HepG2 (cell line): ENCODE data around the gene MROH2A. TPM values are rescaled to one million over a fixed set of nuclear protein-coding genes. Genes with fewer than 3 reads are reported as not detected.

ENCODE experiments used
- ATAC-seq: fragments of 200-7000 bp; cut with Tn5 transposase; 3 replicates; pipeline ENCODE4 v1.9.1; 2020; ENCODE audit warnings: mild to moderate bottlenecking, moderate library complexity
- BruUV-seq: library from RNA; stranded (reverse); fragments of 400-500 nt; replicated peaks from 2 replicates; lab custom pipeline; 2021; lab: Mats Ljungman, UMichigan
- CTCF ChIA-PET: fragments of 300-600 bp; formaldehyde crosslinking; extraction: SDS; loops from one replicate; lab custom pipeline; 2021; ENCODE audit warnings: low total read pairs, inconsistent platforms, low intra/inter-chr PET ratio; lab: Yijun Ruan, JAX
- POLR2A ChIA-PET: fragments of 350-600 bp; sonication (Branson Sonifier 250); formaldehyde crosslinking; loops from one replicate; lab custom pipeline; 2020; ENCODE audit warnings: antibody characterized with exemption, inconsistent platforms; lab: Yijun Ruan, JAX
- DNase-seq: peaks from one replicate; pipeline ENCODE4 v3.0.0-alpha.2; 2015; ENCODE audit warnings: low spot score
- FAIRE-seq: peaks from 3 replicates; lab custom pipeline; 2011; peaks lifted over from hg19 to GRCh38; lab: Jason Lieb, UNC
- H2AFZ ChIP-seq: one replicate; pipeline ENCODE4 v1.6.1; 2011; ENCODE audit warnings: low read length, inconsistent platforms
- H3K27ac ChIP-seq: fragments of 300-600 bp; 3 replicates; pipeline ENCODE4 v1.8.0; 2011; ENCODE audit warnings: mixed run types, mild to moderate bottlenecking, mixed read lengths, low read length, inconsistent platforms; ENCODE audit not compliant: insufficient read depth; ENCODE audit errors: extremely low read length
- H3K27me3 ChIP-seq, 2 experiments: fragments of 200-600 bp in 1 of 2; 2 replicates in 1 of 2; 3 replicates in 1 of 2; pipeline versions ENCODE4 v1.6.0 to v1.8.0; 2011; ENCODE audit warnings: low read length in 2 of 2, mild to moderate bottlenecking in 2 of 2, moderate library complexity in 2 of 2, inconsistent platforms in 1 of 2; ENCODE audit not compliant: insufficient read depth in 2 of 2, control insufficient read depth in 1 of 2
- H3K36me3 ChIP-seq, 2 experiments: fragments of 200-600 bp in 1 of 2; replicated peaks in 1 of 2; 2 replicates in 1 of 2; 3 replicates in 1 of 2; pipeline versions ENCODE4 v1.5.1 to v1.8.0; 2011; ENCODE audit warnings: low read length in 2 of 2, inconsistent platforms in 1 of 2; ENCODE audit not compliant: insufficient read depth in 2 of 2, control insufficient read depth in 1 of 2
- H3K4me1 ChIP-seq: 2 replicates; pipeline ENCODE4 v1.5.1; 2012; ENCODE audit warnings: low read length, inconsistent platforms; ENCODE audit not compliant: insufficient read depth
- H3K4me2 ChIP-seq: 2 replicates; pipeline ENCODE4 v1.6.0; 2011; ENCODE audit warnings: low read depth, low read length, inconsistent platforms
- H3K4me3 ChIP-seq, 3 experiments: fragments of 200-600 bp in 1 of 3; sonication (generic), shearing (Covaris generic) in 1 of 3; replicated peaks in 1 of 3; 2 replicates each; pipeline ENCODE4 v1.5.1; 2011 to 2016; ENCODE audit warnings: low read length in 3 of 3, inconsistent platforms in 2 of 3, low read depth in 2 of 3, mild to moderate bottlenecking in 2 of 3, control low read depth in 1 of 3, mixed read lengths in 1 of 3; ENCODE audit not compliant: insufficient read depth in 1 of 3
- H3K79me2 ChIP-seq: one replicate; pipeline ENCODE4 v1.6.1; 2011; ENCODE audit warnings: low read length, inconsistent platforms; ENCODE audit not compliant: insufficient read depth
- H3K9ac ChIP-seq: 2 replicates; pipeline ENCODE4 v1.6.0; 2011; ENCODE audit warnings: mild to moderate bottlenecking, low read depth, low read length, inconsistent platforms; ENCODE audit not compliant: insufficient read depth
- H3K9me3 ChIP-seq: 2 replicates; pipeline ENCODE4 v1.5.1; 2012; ENCODE audit warnings: mild to moderate bottlenecking, low read length
- H4K20me1 ChIP-seq: 2 replicates; pipeline ENCODE4 v1.6.0; 2011; ENCODE audit warnings: inconsistent platforms, mild to moderate bottlenecking, low read length, moderate library complexity; ENCODE audit not compliant: insufficient read depth
- ARNT ChIP-seq: fragments of 450-650 bp; IDR thresholded peaks from 2 replicates; pipeline ENCODE4 v1.6.1; 2017
- DR1 ChIP-seq: sonication (generic); formaldehyde crosslinking; IDR thresholded peaks from 2 replicates; pipeline ENCODE4 v1.8.0; 2021; ENCODE audit warnings: mild to moderate bottlenecking, missing genetic modification reagents, inconsistent platforms
- HOXD1 ChIP-seq: sonication (generic); formaldehyde crosslinking; IDR thresholded peaks from 2 replicates; pipeline ENCODE4 v1.5.0; 2020; ENCODE audit warnings: missing genetic modification reagents
- MED1 ChIP-seq: sonication (generic); formaldehyde crosslinking; IDR thresholded peaks from 2 replicates; pipeline ENCODE4 v1.4.0; 2020; ENCODE audit warnings: missing genetic modification reagents
- THYN1 ChIP-seq: sonication (generic); formaldehyde crosslinking; IDR thresholded peaks from 2 replicates; pipeline ENCODE4 v1.8.1; 2023; ENCODE audit warnings: low read depth, mild to moderate bottlenecking, moderate library complexity, missing genetic modification reagents, borderline replicate concordance
- ZNF317 ChIP-seq: sonication (generic); formaldehyde crosslinking; IDR thresholded peaks from 2 replicates; pipeline ENCODE4 v1.5.0; 2020; ENCODE audit warnings: mild to moderate bottlenecking, missing genetic modification reagents
- ZSCAN20 ChIP-seq: sonication (generic); formaldehyde crosslinking; IDR thresholded peaks from 2 replicates; pipeline ENCODE4 v1.4.0; 2020; ENCODE audit warnings: missing genetic modification reagents, mild to moderate bottlenecking, borderline replicate concordance
- WGBS: methylation state at CpG from one replicate; pipeline ENCODE4 v1.1.6; 2017; ENCODE audit warnings: low lambda C conversion rate; 5-methylcytosine and 5-hydroxymethylcytosine counted together
- in situ Hi-C: cut with HindIII; loops from 2 replicates; pipeline ENCODE4 v1.10.0; 2017; ENCODE audit warnings: low pct_unique_long_range_greater_than_20kb; ENCODE audit not compliant: extremely low pct_ligation_motif_present
- intact Hi-C: fragments of 100-400 bp; cut with micrococcal nuclease; formaldehyde crosslinking; loops from one replicate; pipeline ENCODE4 v1.10.0; 2022; ENCODE audit not compliant: unreplicated experiment
- polyA plus RNA-seq, 8 experiments: library from polyadenylated mRNA; depleted of rRNA in 3 of 8; stranded (reverse) in 7 of 8; unstranded in 1 of 8; fragments of >200 nt; fragmentation: Illumina TruSeq in 4 of 8; extraction: Trizol in 4 of 8; gene quantifications; 2 replicates each; pipeline versions ENCODE4 v1.2.1 to v1.2.3, GENCODE V29; 2011 to 2016; ENCODE audit warnings: low read depth in 4 of 8, missing spikeins in 1 of 8, mixed read lengths in 1 of 8; ENCODE audit not compliant: insufficient read depth in 1 of 8
- total RNA-seq, 5 experiments: library from RNA; depleted of rRNA; stranded (reverse); fragments of >200 nt; fragmentation: Illumina TruSeq; extraction: Trizol; gene quantifications; 2 replicates each; pipeline ENCODE4 v1.2.3, GENCODE V29; 2016; ENCODE audit warnings: low read depth in 1 of 5
- TF ChIP-seq, protein P1 (sequence below): sonication (generic); formaldehyde crosslinking; conservative IDR thresholded peaks from 2 replicates; pipeline ENCODE4 v1.4.0; 2020; ENCODE audit warnings: missing genetic modification reagents
- TF ChIP-seq, protein P2 (sequence below): sonication (generic); formaldehyde crosslinking; IDR thresholded peaks from 2 replicates; pipeline ENCODE4 v1.4.0; 2020; ENCODE audit warnings: mild to moderate bottlenecking, missing genetic modification reagents
- TF ChIP-seq, protein P3 (sequence below): IDR thresholded peaks from 2 replicates; pipeline ENCODE4 v1.6.1; 2016; ENCODE audit warnings: missing compliant biosample characterization, missing genetic modification reagents, borderline replicate concordance

Gene MROH2A
- total and polyA plus RNA-seq, 2 of the 13 experiments (the other 11 are each of a cell fraction or from before 2014, with no cell fraction given): 0.03 to 0.04 TPM

DNA sequence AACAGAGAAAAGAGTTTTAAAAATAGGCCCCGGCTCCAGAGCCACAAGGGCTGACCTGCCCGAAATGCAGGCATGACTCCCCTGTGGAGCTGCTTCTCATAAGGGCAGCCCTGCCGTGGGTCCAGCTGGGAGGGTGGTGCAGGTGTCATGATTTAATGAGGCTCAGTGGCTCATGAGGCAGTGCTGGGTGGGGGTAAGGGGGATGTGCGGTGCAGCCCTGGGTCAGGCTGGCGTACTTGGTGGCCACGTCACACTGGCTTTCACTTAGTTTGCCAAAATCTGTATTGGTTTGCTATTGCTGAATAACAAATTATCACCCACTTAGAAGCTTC, 42.6 kb downstream of the MROH2A start:
- intact Hi-C loops: no loop called here

More for the DNA sequence above, 42.6 kb downstream of the MROH2A start:
- BruUV-seq: no TSS peak
- no peak for FAIRE-seq
- ChIA-PET CTCF (no interaction called here), POLR2A (no interaction called here)
- DNase-seq: no peak
- H3K4me1 ChIP-seq: peaks cover 23% of the 10 kb centered on the region
- H3K79me2 ChIP-seq: no peaks in the 10 kb centered on the region
- H3K4me3 ChIP-seq: no peak overlapping the region
- no peak overlapping the region for H2AFZ ChIP-seq
- H3K36me3 ChIP-seq: no peaks in the 10 kb centered on the region
- no peak overlapping the region for H3K9ac ChIP-seq
- H3K27me3 ChIP-seq: peaks cover 8 to 34% of the 10 kb centered on the region in 2 experiments
- in situ Hi-C loops: no loop called here
- 79% methylated on average over 4 of the region's 6 CpGs for WGBS
- no peak overlapping the region for H3K27ac ChIP-seq
- no peaks in the 10 kb centered on the region for H4K20me1 ChIP-seq
- no peak for ATAC-seq
- H3K4me2 ChIP-seq: no peak overlapping the region
- no peak for TF ChIP-seq ARNT
- TF ChIP-seq ZSCAN20 (CRISPR knock-in tag): no peak
- TF ChIP-seq, protein P1, sequence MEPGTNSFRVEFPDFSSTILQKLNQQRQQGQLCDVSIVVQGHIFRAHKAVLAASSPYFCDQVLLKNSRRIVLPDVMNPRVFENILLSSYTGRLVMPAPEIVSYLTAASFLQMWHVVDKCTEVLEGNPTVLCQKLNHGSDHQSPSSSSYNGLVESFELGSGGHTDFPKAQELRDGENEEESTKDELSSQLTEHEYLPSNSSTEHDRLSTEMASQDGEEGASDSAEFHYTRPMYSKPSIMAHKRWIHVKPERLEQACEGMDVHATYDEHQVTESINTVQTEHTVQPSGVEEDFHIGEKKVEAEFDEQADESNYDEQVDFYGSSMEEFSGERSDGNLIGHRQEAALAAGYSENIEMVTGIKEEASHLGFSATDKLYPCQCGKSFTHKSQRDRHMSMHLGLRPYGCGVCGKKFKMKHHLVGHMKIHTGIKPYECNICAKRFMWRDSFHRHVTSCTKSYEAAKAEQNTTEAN (CRISPR knock-in tag): no peak
- TF ChIP-seq, protein P2, sequence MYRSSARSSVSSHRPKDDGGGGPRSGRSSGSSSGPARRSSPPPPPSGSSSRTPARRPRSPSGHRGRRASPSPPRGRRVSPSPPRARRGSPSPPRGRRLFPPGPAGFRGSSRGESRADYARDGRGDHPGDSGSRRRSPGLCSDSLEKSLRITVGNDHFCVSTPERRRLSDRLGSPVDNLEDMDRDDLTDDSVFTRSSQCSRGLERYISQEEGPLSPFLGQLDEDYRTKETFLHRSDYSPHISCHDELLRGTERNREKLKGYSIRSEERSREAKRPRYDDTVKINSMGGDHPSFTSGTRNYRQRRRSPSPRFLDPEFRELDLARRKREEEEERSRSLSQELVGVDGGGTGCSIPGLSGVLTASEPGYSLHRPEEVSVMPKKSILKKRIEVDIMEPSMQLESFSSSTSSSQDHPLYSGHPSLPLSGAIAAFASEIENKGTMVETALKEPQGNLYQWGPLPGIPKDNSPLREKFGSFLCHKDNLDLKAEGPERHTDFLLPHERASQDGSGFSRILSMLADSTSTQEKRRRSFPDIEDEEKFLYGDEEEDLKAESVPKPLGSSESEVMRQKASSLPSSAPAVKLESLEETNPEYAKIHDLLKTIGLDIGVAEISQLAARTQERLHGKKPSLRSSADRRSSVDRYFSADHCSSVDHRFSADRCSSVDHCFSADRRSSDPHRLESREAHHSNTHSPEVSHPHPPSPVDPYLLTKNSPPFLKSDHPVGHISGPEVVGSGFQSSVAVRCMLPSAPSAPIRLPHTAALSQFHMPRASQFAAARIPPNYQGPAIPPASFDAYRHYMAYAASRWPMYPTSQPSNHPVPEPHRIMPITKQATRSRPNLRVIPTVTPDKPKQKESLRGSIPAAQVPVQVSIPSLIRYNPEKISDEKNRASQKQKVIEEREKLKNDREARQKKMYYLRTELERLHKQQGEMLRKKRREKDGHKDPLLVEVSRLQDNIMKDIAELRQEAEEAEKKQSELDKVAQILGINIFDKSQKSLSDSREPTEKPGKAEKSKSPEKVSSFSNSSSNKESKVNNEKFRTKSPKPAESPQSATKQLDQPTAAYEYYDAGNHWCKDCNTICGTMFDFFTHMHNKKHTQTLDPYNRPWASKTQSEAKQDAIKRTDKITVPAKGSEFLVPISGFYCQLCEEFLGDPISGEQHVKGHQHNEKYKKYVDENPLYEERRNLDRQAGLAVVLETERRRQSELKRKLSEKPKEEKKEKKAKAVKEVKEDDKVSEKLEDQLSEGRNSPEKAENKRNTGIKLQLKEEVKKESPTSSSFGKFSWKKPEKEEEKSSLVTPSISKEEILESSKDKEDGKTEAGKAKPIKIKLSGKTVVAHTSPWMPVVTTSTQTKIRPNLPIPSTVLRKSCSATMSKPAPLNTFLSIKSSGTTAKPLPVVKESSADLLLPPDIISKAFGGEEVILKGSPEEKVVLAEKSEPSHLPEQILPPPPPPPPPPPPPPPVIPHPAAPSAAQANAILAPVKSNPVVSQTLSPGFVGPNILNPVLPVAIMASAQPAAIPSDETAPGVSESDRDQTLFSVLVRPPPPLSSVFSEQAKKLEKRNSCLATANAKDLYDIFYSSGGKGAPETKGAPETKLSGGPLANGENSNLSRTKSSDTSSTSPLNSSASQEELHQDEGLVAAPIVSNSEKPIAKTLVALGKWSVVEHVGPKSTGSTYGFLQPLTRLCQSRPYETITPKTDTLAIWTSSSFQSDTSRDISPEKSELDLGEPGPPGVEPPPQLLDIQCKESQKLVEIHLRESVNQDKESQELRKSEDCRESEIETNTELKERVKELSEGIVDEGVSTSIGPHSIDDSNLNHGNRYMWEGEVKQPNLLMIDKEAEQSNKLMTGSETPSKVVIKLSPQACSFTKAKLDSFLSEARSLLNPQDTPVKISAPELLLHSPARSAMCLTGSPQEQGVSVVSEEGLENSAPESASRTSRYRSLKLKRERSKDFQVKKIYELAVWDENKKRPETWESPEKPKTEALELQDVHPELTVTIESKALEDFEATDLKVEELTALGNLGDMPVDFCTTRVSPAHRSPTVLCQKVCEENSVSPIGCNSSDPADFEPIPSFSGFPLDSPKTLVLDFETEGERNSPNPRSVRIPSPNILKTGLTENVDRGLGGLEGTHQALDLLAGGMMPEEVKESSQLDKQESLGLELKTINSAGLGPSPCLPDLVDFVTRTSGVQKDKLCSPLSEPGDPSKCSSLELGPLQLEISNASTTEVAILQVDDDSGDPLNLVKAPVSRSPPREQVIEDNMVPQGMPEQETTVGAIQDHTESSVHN (CRISPR knock-in tag): no peak
- TF ChIP-seq, protein P3, sequence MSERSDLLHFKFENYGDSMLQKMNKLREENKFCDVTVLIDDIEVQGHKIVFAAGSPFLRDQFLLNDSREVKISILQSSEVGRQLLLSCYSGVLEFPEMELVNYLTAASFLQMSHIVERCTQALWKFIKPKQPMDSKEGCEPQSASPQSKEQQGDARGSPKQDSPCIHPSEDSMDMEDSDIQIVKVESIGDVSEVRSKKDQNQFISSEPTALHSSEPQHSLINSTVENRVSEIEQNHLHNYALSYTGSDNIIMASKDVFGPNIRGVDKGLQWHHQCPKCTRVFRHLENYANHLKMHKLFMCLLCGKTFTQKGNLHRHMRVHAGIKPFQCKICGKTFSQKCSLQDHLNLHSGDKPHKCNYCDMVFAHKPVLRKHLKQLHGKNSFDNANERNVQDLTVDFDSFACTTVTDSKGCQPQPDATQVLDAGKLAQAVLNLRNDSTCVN (CRISPR knock-in tag): no peak
- TF ChIP-seq MED1 (CRISPR knock-in tag): no peak
- TF ChIP-seq THYN1 (CRISPR knock-in tag): no peak
- no peak for TF ChIP-seq HOXD1
- TF ChIP-seq DR1: no peak
- TF ChIP-seq ZNF317 (CRISPR knock-in tag): no peak
- no peaks in the 10 kb centered on the region for H3K9me3 ChIP-seq
